HepG2 (cell line): ENCODE measurements around the gene ZSWIM7. TPM values are rescaled to one million over a fixed set of nuclear protein-coding genes. Genes with fewer than 3 reads are reported as not detected.

Experiments used
- CENPT ChIP-seq: sonication (generic); formaldehyde crosslinking; IDR thresholded peaks from 2 replicates; pipeline ENCODE4 v1.8.0; 2022; ENCODE audit warnings: low read depth, mild to moderate bottlenecking, moderate library complexity, missing genetic modification reagents
- HCFC1 ChIP-seq: fragments of 150-350 bp; IDR thresholded peaks from 2 replicates; pipeline ENCODE4 v1.6.1; 2014; ENCODE audit warnings: low read depth, low read length
- HNRNPH1 ChIP-seq: fragments of 200-400 bp; formaldehyde crosslinking; optimal IDR thresholded peaks from 2 replicates; pipeline ENCODE3; 2017; ENCODE audit warnings: mild to moderate bottlenecking, low read depth, low read length
- KLF16 ChIP-seq, 2 experiments: sonication (generic) in 1 of 2; formaldehyde crosslinking in 1 of 2; IDR thresholded peaks; 2 replicates each; pipeline versions ENCODE4 v1.6.1 to v1.8.0; 2016 to 2023; ENCODE audit warnings: missing genetic modification reagents in 2 of 2, missing compliant biosample characterization in 1 of 2
- KLF6 ChIP-seq: IDR thresholded peaks from 2 replicates; pipeline ENCODE4 v1.8.0; 2016; ENCODE audit warnings: missing biosample characterization, missing genetic modification reagents
- MTA1 ChIP-seq: sonication (generic); formaldehyde crosslinking; IDR thresholded peaks from 2 replicates; pipeline ENCODE4 v1.4.0; 2020; ENCODE audit warnings: missing genetic modification reagents, mild to moderate bottlenecking, borderline replicate concordance
- NPAS2 ChIP-seq: sonication (generic); formaldehyde crosslinking; IDR thresholded peaks from 2 replicates; pipeline ENCODE4 v1.8.0; 2022; ENCODE audit warnings: mild to moderate bottlenecking, missing genetic modification reagents, borderline replicate concordance
- POLR2AphosphoS5 ChIP-seq: IDR thresholded peaks from 2 replicates; pipeline ENCODE4 v1.6.1; 2012; ENCODE audit warnings: low read depth, low read length
- SMAD3 ChIP-seq: sonication (generic); formaldehyde crosslinking; IDR thresholded peaks from 2 replicates; pipeline ENCODE4 v1.4.0; 2020; ENCODE audit warnings: missing genetic modification reagents
- TGIF2 ChIP-seq: IDR thresholded peaks from 2 replicates; pipeline ENCODE4 v1.6.1; 2016; ENCODE audit warnings: control low read depth, missing compliant biosample characterization
- TP53 ChIP-seq: sonication (generic); formaldehyde crosslinking; conservative IDR thresholded peaks from 2 replicates; pipeline ENCODE4 v1.4.0; 2020; ENCODE audit warnings: missing genetic modification reagents
- ZFX ChIP-seq: sonication (generic); formaldehyde crosslinking; IDR thresholded peaks from 2 replicates; pipeline ENCODE4 v1.4.0; 2020; ENCODE audit warnings: mild to moderate bottlenecking, low read depth, missing genetic modification reagents, moderate library complexity
- ZNF530 ChIP-seq: sonication (generic); formaldehyde crosslinking; IDR thresholded peaks from 2 replicates; pipeline ENCODE4 v1.5.0; 2020; ENCODE audit warnings: low read depth, mild to moderate bottlenecking, missing genetic modification reagents
- ZNF672 ChIP-seq: sonication (generic); formaldehyde crosslinking; IDR thresholded peaks from 2 replicates; pipeline ENCODE4 v1.8.1; 2022; ENCODE audit warnings: missing genetic modification reagents
- polyA plus RNA-seq, 8 experiments: library from polyadenylated mRNA; depleted of rRNA in 3 of 8; stranded (reverse) in 7 of 8; unstranded in 1 of 8; fragments of >200 nt; fragmentation: Illumina TruSeq in 4 of 8; extraction: Trizol in 4 of 8; gene quantifications; 2 replicates each; pipeline versions ENCODE4 v1.2.1 to v1.2.3, GENCODE V29; 2011 to 2016; ENCODE audit warnings: low read depth in 4 of 8, missing spikeins in 1 of 8, mixed read lengths in 1 of 8; ENCODE audit not compliant: insufficient read depth in 1 of 8
- total RNA-seq, 5 experiments: library from RNA; depleted of rRNA; stranded (reverse); fragments of >200 nt; fragmentation: Illumina TruSeq; extraction: Trizol; gene quantifications; 2 replicates each; pipeline ENCODE4 v1.2.3, GENCODE V29; 2016; ENCODE audit warnings: low read depth in 1 of 5
- TF ChIP-seq, protein P1 (sequence below): sonication (generic); formaldehyde crosslinking; IDR thresholded peaks from 2 replicates; pipeline ENCODE4 v1.5.1; 2020; ENCODE audit warnings: mild to moderate bottlenecking, missing genetic modification reagents, borderline replicate concordance
- TF ChIP-seq, protein P2 (sequence below): sonication (generic); formaldehyde crosslinking; IDR thresholded peaks from 2 replicates; pipeline ENCODE4 v1.5.0; 2020; ENCODE audit warnings: mild to moderate bottlenecking, missing genetic modification reagents
- TF ChIP-seq, protein P3 (sequence below): sonication (generic); formaldehyde crosslinking; IDR thresholded peaks from 2 replicates; pipeline ENCODE4 v1.5.0; 2020; ENCODE audit warnings: mild to moderate bottlenecking, missing genetic modification reagents, moderate library complexity

Gene ZSWIM7
- total and polyA plus RNA-seq, 2 of the 13 experiments (the other 11 are each of a cell fraction or from before 2014, with no cell fraction given), result 13.1 to 28.1 TPM

DNA sequence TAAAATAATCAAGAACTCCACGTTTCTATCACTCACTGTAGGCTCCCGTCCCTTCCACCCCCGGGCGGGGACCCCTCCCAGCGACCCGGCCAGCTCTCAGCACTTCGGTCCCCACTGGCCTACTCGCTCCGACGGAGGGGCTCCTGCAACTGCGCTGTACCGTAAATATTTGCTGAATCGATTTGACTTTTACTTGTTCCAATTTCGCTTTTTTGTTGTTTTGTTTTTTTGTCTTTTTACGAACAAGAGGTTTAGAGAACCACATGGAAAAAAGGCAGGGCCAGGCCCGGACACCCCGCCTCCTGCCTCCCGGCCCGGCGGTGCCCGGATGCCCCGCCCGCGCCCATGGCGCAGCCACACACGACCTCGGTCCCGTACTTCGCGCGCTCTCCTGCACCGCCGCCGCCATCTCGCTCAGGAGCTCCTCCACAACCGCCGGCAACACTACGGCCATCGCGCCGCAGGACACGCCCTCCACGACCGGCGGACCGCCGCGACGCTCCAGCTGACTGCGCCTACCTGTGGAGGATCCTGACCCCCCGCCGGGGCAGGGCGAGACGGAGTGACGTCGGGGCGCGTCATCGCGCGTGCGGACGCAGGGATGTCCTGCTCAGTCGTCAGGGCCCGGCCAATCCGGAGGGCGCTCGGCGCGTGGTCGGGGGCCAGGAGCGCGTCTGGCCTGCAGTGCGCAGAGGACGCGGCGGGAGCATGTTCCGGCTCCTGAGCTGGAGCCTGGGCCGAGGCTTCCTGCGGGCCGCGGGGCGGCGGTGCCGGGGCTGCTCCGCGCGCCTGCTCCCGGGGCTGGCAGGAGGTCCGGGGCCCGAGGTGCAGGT, at the start of gene ZSWIM7, which contains the start of gene TTC19 (continued):
- TF ChIP-seq, protein P1, sequence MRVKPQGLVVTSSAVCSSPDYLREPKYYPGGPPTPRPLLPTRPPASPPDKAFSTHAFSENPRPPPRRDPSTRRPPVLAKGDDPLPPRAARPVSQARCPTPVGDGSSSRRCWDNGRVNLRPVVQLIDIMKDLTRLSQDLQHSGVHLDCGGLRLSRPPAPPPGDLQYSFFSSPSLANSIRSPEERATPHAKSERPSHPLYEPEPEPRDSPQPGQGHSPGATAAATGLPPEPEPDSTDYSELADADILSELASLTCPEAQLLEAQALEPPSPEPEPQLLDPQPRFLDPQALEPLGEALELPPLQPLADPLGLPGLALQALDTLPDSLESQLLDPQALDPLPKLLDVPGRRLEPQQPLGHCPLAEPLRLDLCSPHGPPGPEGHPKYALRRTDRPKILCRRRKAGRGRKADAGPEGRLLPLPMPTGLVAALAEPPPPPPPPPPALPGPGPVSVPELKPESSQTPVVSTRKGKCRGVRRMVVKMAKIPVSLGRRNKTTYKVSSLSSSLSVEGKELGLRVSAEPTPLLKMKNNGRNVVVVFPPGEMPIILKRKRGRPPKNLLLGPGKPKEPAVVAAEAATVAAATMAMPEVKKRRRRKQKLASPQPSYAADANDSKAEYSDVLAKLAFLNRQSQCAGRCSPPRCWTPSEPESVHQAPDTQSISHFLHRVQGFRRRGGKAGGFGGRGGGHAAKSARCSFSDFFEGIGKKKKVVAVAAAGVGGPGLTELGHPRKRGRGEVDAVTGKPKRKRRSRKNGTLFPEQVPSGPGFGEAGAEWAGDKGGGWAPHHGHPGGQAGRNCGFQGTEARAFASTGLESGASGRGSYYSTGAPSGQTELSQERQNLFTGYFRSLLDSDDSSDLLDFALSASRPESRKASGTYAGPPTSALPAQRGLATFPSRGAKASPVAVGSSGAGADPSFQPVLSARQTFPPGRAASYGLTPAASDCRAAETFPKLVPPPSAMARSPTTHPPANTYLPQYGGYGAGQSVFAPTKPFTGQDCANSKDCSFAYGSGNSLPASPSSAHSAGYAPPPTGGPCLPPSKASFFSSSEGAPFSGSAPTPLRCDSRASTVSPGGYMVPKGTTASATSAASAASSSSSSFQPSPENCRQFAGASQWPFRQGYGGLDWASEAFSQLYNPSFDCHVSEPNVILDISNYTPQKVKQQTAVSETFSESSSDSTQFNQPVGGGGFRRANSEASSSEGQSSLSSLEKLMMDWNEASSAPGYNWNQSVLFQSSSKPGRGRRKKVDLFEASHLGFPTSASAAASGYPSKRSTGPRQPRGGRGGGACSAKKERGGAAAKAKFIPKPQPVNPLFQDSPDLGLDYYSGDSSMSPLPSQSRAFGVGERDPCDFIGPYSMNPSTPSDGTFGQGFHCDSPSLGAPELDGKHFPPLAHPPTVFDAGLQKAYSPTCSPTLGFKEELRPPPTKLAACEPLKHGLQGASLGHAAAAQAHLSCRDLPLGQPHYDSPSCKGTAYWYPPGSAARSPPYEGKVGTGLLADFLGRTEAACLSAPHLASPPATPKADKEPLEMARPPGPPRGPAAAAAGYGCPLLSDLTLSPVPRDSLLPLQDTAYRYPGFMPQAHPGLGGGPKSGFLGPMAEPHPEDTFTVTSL, result no peak; the same call in 1 of the 2 replicates
- TF ChIP-seq CENPT, result no peak
- peak; percentile 91 for TF ChIP-seq KLF6
- peak; percentile 89 for TF ChIP-seq ZNF672 (CRISPR knock-in tag)
- TF ChIP-seq HCFC1, result no peak
- no peak for TF ChIP-seq ZNF530
- TF ChIP-seq KLF16 (CRISPR knock-in tag; IDR thresholded peaks at IDR 0.05), result peak; percentile 33 to 93; a peak in 3 of 4 replicates
- peak; percentile 68; the same call in 1 of the 2 replicates for TF ChIP-seq SMAD3 (CRISPR knock-in tag)
- TF ChIP-seq TGIF2 (CRISPR knock-in tag), result peak; percentile 95
- no peak for TF ChIP-seq TP53 (CRISPR knock-in tag)
- TF ChIP-seq HNRNPH1, result no peak
- TF ChIP-seq NPAS2, result no peak
- TF ChIP-seq, protein P2, sequence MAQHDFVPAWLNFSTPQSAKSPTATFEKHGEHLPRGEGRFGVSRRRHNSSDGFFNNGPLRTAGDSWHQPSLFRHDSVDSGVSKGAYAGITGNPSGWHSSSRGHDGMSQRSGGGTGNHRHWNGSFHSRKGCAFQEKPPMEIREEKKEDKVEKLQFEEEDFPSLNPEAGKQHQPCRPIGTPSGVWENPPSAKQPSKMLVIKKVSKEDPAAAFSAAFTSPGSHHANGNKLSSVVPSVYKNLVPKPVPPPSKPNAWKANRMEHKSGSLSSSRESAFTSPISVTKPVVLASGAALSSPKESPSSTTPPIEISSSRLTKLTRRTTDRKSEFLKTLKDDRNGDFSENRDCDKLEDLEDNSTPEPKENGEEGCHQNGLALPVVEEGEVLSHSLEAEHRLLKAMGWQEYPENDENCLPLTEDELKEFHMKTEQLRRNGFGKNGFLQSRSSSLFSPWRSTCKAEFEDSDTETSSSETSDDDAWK (CRISPR knock-in tag), result no peak
- TF ChIP-seq, protein P3, sequence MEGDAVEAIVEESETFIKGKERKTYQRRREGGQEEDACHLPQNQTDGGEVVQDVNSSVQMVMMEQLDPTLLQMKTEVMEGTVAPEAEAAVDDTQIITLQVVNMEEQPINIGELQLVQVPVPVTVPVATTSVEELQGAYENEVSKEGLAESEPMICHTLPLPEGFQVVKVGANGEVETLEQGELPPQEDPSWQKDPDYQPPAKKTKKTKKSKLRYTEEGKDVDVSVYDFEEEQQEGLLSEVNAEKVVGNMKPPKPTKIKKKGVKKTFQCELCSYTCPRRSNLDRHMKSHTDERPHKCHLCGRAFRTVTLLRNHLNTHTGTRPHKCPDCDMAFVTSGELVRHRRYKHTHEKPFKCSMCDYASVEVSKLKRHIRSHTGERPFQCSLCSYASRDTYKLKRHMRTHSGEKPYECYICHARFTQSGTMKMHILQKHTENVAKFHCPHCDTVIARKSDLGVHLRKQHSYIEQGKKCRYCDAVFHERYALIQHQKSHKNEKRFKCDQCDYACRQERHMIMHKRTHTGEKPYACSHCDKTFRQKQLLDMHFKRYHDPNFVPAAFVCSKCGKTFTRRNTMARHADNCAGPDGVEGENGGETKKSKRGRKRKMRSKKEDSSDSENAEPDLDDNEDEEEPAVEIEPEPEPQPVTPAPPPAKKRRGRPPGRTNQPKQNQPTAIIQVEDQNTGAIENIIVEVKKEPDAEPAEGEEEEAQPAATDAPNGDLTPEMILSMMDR (CRISPR knock-in tag), result peak; percentile 69
- peak; percentile 85 for TF ChIP-seq POLR2AphosphoS5
- peak; percentile 99 for TF ChIP-seq ZFX
- peak; percentile 88; the same call in 1 of the 2 replicates for TF ChIP-seq MTA1 (CRISPR knock-in tag)
